Left ventricle myocardium inferior (tissue), 1 donor: ENCODE results near the gene GRIK1. TPM values are rescaled to one million over a fixed set of nuclear protein-coding genes. Genes with fewer than 3 reads are reported as not detected.

Experiments
- DNase-seq: peaks from one replicate; pipeline ENCODE4 v3.0.0-alpha.2; 2020
- H3K27ac ChIP-seq: fragments of 200-600 bp; replicated peaks from 2 replicates; pipeline ENCODE4 v1.8.0; 2021
- H3K27me3 ChIP-seq: fragments of 200-600 bp; 2 replicates; pipeline ENCODE4 v1.8.0; 2021; ENCODE audit warnings: low read depth
- H3K36me3 ChIP-seq: fragments of 200-600 bp; 2 replicates; pipeline ENCODE4 v1.8.0; 2021
- H3K4me1 ChIP-seq: fragments of 200-600 bp; 2 replicates; pipeline ENCODE4 v1.8.0; 2021
- H3K4me3 ChIP-seq: fragments of 200-600 bp; 2 replicates; pipeline ENCODE4 v1.8.0; 2021; ENCODE audit warnings: mild to moderate bottlenecking, moderate library complexity
- H3K9me3 ChIP-seq: fragments of 200-600 bp; replicated peaks from 2 replicates; pipeline ENCODE4 v1.8.0; 2021
- CTCF ChIP-seq: fragments of 200-600 bp; IDR thresholded peaks from 2 replicates; pipeline ENCODE4 v1.8.0; 2021; ENCODE audit warnings: antibody characterized with exemption, mild to moderate bottlenecking, borderline replicate concordance
- intact Hi-C: fragments of 100-400 bp; cut with micrococcal nuclease; formaldehyde crosslinking; loops from one replicate; pipeline ENCODE4 v1.11.0; 2022
- total RNA-seq: library from RNA; stranded (reverse); fragmentation: NEBNext Ultra II Directional; extraction: Animal tissue kit (Norgen Biotek cat#: 25700); gene quantifications from one replicate; pipeline ENCODE4 v1.2.1, GENCODE V29; 2021
- donor health status: DM: no; HTN: yes; CAD: no; lungs with severe emphysema.

GRIK1 gene
- total RNA-seq, 1 donor from 2014 or later = not detected

DNA sequence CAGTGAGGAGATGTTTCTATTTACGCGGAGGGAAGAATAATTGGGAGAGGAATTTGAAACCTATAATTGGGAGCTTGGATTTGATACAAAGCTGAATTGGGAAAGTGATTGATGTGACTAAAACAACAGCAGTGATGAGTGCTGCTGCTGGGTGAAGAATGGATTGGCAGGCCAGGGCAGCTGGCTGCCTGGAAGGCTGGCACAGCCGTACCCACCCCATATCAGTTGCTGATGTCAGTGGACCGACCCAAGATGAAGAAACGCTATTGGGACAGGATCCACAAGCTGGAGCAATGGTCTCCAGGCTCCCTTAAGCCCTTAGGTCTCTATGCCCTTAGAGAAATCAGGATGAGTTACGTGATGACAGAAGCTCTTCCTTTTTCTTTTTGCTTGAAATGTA, 47.4 kb downstream of the GRIK1 start:
- no peak overlapping the region for H3K27ac ChIP-seq
- DNase-seq = no peak
- TF ChIP-seq CTCF = no peak
- no peaks in the 10 kb centered on the region for H3K36me3 ChIP-seq
- H3K4me1 ChIP-seq = no peaks in the 10 kb centered on the region
- no peak overlapping the region for H3K4me3 ChIP-seq
- H3K9me3 ChIP-seq = no peaks in the 10 kb centered on the region
- no peaks in the 10 kb centered on the region for H3K27me3 ChIP-seq
- intact Hi-C loops = no loop called here

- Histone ChIP-seq H3K9me3 (no peaks in the 10 kb centered on the region), H3K27me3 (no peaks in the 10 kb centered on the region), H3K4me3 (no peak overlapping the region), H3K27ac (no peak overlapping the region), H3K4me1 (no peaks in the 10 kb centered on the region), H3K36me3 (no peaks in the 10 kb centered on the region)
- no peak for TF ChIP-seq CTCF
- intact Hi-C loops = no loop called here
- no peak for DNase-seq
Measured at GRCh38 chr21:29888437-29888836, 51.4 kb downstream of the GRIK1 start.

DNA sequence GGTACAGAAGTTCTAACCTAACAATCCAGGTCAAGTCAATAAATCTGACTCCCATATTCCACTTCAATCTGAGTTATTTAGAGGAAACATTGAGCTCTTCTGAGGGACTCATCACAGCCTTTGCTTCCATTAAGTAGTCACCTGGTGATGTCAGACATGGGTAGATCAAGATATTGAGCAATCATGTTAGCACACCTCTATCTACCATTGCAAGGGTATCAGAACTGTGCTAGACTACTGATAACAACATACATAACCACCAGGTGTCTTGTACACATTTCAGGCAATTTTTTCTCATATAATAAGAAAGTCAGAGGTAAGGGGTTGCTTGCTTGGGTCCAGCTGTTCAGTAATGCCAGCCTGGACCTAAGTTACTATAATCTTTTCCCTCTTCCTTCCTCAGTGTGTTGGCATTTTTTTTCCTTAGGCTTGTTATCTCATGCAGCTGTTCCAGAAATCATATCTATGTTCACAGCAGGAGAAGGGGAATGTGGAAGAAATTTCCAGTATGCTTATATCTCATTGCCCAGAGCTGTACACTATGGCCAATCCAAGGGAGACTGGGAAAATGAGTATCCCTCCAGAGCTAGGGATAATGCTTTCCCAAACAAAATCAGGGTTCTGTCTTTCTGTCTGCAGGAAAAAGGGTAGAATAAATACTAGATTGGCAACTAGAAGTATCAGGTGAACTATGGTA, 52.3 kb downstream of the GRIK1 start:
- H3K4me3 ChIP-seq = no peak overlapping the region
- H3K36me3 ChIP-seq = no peaks in the 10 kb centered on the region
- H3K27me3 ChIP-seq = no peaks in the 10 kb centered on the region
- no peak for TF ChIP-seq CTCF
- intact Hi-C loops = no loop called here
- H3K9me3 ChIP-seq = no peaks in the 10 kb centered on the region
- no peak overlapping the region for H3K27ac ChIP-seq
- H3K4me1 ChIP-seq = no peaks in the 10 kb centered on the region
- no peak for DNase-seq

DNA sequence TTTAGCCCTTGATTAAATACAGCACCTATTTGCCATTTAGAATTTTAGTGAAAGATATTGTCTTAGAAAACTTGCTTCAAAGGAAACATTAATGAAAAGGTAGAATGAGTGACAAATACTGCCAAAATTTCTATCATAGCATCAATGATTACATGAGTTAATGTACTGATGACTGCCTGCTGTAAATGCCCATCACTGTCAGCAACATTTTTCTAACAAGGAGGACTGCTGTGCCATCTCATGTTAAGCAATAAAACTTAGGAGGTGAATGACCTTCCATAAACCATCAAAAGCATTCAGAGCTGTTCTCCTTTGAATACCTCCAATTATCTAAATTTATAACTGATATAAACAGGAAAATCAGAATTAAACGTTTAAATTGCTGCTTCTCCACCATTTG, 54.3 kb downstream of the GRIK1 start:
- H3K36me3 ChIP-seq = no peaks in the 10 kb centered on the region
- intact Hi-C loops = no loop called here
- H3K4me1 ChIP-seq = no peaks in the 10 kb centered on the region
- TF ChIP-seq CTCF = no peak
- no peak overlapping the region for H3K27ac ChIP-seq
- DNase-seq = no peak
- H3K4me3 ChIP-seq = no peak overlapping the region
- no peaks in the 10 kb centered on the region for H3K27me3 ChIP-seq
- H3K9me3 ChIP-seq = no peaks in the 10 kb centered on the region

DNA sequence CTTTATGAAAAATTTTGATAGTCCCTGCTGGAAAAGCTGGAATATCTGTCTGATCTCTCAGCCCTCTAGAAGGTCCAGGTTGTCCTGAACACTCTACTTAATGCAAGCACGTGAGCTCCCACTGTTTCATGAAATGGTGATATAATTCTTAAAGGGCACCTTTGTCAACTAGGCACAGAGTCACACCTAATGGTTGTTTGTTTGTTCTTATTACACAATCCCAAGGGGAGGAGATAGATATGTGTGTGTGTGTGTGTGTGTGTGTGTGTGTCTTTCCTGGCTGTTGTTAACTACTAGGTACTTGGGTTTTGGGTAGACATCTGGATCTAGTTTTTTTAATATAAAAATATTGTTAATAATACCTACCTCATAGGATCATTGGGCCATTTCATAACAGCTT, 63.9 kb downstream of the GRIK1 start:
- no peak overlapping the region for H3K4me3 ChIP-seq
- no peak for DNase-seq
- no peaks in the 10 kb centered on the region for H3K4me1 ChIP-seq
- no peaks in the 10 kb centered on the region for H3K9me3 ChIP-seq
- H3K27me3 ChIP-seq = no peaks in the 10 kb centered on the region
- H3K27ac ChIP-seq = no peak overlapping the region
- no peaks in the 10 kb centered on the region for H3K36me3 ChIP-seq
- no peak for TF ChIP-seq CTCF
- intact Hi-C loops = no loop called here
